ENCODE results near the gene GJC1. TPM values are rescaled to one million over a fixed set of nuclear protein-coding genes. Genes with fewer than 3 reads are reported as not detected.
A peak's percentile ranks its signal among the peaks of the same experiment; 100 is the strongest.

The GJC1 gene
- polyA plus RNA-seq, 1 of the 3 experiments (the other 2 are of a cell fraction): 15.2 TPM

DNA sequence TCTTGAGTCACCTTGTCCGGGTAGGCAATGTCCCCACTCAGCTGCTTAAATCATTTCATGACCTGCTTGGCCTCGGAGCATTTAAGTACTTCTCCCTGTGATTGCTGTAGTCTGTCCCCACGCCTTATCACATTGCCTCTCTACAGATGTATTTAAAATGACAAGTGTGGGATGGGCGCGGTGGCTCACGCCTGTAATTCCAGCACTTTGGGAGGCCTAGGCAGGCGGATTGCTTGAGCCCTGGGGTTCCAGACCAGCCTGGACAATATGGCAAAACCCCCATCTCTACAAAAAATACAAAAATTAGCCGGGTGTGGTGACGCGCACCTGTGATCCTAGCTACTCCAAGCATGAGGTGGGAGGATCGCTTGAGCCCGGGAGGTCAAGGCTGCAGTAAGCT is 1.3 kb upstream of the GJC1 start (continued):
- TF ChIP-seq EP300 (IDR thresholded peaks at IDR 0.05; ENCODE audit: borderline replicate concordance in 1 of 2, low read depth in 1 of 2, low read length in 1 of 2): no peak
- no peak for TF ChIP-seq RAD21 (IDR thresholded peaks at IDR 0.05; ENCODE audit: low read length)
- TF ChIP-seq, protein P1, sequence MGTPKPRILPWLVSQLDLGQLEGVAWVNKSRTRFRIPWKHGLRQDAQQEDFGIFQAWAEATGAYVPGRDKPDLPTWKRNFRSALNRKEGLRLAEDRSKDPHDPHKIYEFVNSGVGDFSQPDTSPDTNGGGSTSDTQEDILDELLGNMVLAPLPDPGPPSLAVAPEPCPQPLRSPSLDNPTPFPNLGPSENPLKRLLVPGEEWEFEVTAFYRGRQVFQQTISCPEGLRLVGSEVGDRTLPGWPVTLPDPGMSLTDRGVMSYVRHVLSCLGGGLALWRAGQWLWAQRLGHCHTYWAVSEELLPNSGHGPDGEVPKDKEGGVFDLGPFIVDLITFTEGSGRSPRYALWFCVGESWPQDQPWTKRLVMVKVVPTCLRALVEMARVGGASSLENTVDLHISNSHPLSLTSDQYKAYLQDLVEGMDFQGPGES (IDR thresholded peaks at IDR 0.05; ENCODE audit: low read depth, low read length): no peak

DNA sequence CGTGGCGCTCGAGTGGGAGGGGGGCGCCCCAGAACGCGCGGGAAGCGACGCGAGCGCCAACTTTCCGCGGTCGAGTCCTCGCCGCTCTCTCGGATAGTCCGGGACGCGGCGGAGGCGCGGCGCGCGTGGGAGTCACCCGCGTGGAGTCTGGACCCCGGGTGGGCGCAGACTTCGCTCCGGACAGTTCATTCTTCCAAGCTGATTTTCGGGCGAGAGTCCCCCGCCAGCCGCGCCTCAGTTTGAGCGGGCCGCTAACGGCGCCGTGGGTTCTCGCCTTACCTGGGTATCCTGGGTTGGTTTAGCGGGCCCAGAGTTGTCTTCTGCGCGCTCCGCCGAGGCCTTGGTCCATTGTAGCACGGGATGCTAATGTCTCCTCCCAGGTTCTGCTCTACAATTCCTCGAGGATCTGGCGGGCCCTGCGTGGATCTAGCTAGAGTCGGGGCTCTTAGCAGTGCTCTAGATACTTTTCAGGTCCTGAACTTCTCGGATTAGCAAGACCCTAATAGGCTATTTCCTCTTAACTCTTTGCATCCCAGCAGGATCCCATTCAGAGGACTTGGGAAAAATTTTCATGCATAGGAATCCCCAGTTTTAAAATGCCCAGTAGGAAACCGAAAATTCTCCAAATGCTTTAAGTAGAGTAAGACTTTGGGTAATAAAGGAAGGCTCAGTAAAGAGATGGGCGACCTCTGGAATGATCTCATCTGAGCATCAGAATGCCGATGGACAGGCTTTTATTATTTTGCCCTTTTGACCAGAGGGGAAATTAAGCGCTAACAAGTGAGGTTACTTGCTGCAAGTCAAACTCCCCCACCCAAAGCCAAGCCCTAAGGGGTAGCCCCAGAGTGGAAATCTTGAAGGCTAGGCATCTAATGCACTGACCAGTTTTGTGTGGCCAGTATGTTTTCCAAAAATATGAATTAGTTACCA is 537 bp upstream of the GJC1 start:
- H3K4me3 ChIP-seq (ENCODE audit: low read depth in 2 of 2, low read length in 1 of 2): peak overlapping the region; percentile 66 to 73
- H3K27me3 ChIP-seq (ENCODE audit: insufficient read depth): no peaks in the 10 kb centered on the region
- no peak for DNase-seq
- TF ChIP-seq MXI1 (IDR thresholded peaks at IDR 0.05; ENCODE audit: low read depth, low read length): peak; percentile 59; the same call in 1 of the 2 replicates
- TF ChIP-seq, protein P2, sequence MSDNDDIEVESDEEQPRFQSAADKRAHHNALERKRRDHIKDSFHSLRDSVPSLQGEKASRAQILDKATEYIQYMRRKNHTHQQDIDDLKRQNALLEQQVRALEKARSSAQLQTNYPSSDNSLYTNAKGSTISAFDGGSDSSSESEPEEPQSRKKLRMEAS (IDR thresholded peaks at IDR 0.05; ENCODE audit: low read depth): peak; percentile 46; the same call in 1 of the 2 replicates
- TF ChIP-seq FOXM1 (IDR thresholded peaks at IDR 0.05; ENCODE audit: low read depth): no peak
- TF ChIP-seq, protein P3, sequence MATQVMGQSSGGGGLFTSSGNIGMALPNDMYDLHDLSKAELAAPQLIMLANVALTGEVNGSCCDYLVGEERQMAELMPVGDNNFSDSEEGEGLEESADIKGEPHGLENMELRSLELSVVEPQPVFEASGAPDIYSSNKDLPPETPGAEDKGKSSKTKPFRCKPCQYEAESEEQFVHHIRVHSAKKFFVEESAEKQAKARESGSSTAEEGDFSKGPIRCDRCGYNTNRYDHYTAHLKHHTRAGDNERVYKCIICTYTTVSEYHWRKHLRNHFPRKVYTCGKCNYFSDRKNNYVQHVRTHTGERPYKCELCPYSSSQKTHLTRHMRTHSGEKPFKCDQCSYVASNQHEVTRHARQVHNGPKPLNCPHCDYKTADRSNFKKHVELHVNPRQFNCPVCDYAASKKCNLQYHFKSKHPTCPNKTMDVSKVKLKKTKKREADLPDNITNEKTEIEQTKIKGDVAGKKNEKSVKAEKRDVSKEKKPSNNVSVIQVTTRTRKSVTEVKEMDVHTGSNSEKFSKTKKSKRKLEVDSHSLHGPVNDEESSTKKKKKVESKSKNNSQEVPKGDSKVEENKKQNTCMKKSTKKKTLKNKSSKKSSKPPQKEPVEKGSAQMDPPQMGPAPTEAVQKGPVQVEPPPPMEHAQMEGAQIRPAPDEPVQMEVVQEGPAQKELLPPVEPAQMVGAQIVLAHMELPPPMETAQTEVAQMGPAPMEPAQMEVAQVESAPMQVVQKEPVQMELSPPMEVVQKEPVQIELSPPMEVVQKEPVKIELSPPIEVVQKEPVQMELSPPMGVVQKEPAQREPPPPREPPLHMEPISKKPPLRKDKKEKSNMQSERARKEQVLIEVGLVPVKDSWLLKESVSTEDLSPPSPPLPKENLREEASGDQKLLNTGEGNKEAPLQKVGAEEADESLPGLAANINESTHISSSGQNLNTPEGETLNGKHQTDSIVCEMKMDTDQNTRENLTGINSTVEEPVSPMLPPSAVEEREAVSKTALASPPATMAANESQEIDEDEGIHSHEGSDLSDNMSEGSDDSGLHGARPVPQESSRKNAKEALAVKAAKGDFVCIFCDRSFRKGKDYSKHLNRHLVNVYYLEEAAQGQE (IDR thresholded peaks at IDR 0.05; ENCODE audit: low read depth, low read length): no peak
- ChIA-PET CTCF (interaction anchor here (0.5 to 13.4 kb wide), 5 partner anchors 9 to 54 kb away, joined by 3 to 109 read pairs (median 4); no protein-coding TSS in a partner anchor), POLR2A (no interaction called here)
- H3F3A ChIP-seq (replicated peaks; ENCODE audit: insufficient read depth): peaks cover 21% of the 10 kb centered on the region
- H3K27ac ChIP-seq (ENCODE audit: low read depth in 2 of 2, low read length in 1 of 2): peak overlapping the region; percentile 46 to 69
- H3K9me2 ChIP-seq: no peaks in the 10 kb centered on the region
- 16% methylated on average over 23 of the region's 58 CpGs for WGBS (ENCODE audit: low lambda C conversion rate)
- peak overlapping the region; percentile 88; the same call in 1 of the 2 replicates for H3K9ac ChIP-seq
- peak overlapping the region; percentile 96 for H3K4me2 ChIP-seq
- peak overlapping the region; percentile 97 for H2AFZ ChIP-seq (ENCODE audit: low read depth)
- peaks cover 2 to 4% of the 10 kb centered on the region in 2 experiments; a peak in 3 of 4 replicates for H3K4me1 ChIP-seq (ENCODE audit: control insufficient read depth in 1 of 2, insufficient read depth in 2 of 2, low read depth in 1 of 2, low read length in 1 of 2)
- H4K20me1 ChIP-seq (ENCODE audit: insufficient read depth): peaks cover 14% of the 10 kb centered on the region
- H3K36me3 ChIP-seq (replicated peaks in 1 of 2; ENCODE audit: control insufficient read depth in 1 of 2, insufficient read depth in 2 of 2, low read length in 1 of 2): peaks cover 0 to 5% of the 10 kb centered on the region in 2 experiments
- H3K79me2 ChIP-seq (ENCODE audit: insufficient read depth): peaks cover 42% of the 10 kb centered on the region
- H3K9me3 ChIP-seq: no peaks in the 10 kb centered on the region
